ENCODE results near the gene MLYCD.

Gene MLYCD

GRCh38 chr16:83898463-83899271 is at the start of gene MLYCD:
TSS of gene MLYCD (plus strand) at chr16:83899115. CDS start at chr16:83899145, 30 bp downstream.
- peak in 1 of 2 experiments; percentile 28 for DNase-seq

- no peak for DNase-seq
These were observed 49.5 kb upstream of the MLYCD start for GRCh38 chr16:83849421-83849820.

- DNase-seq: no peak
These were observed 48.0 kb upstream of the MLYCD start for GRCh38 chr16:83850947-83851346.

GRCh38 chr16:83851473-83851872 is 47.4 kb upstream of the MLYCD start:
- DNase-seq: no peak

GRCh38 chr16:83852774-83853173 is 46.1 kb upstream of the MLYCD start:
- DNase-seq: no peak

- DNase-seq: no peak
These were observed 45.1 kb upstream of the MLYCD start for GRCh38 chr16:83853834-83854233.

- DNase-seq: no peak
These were observed 44.5 kb upstream of the MLYCD start for GRCh38 chr16:83854420-83854819.

- no peak for DNase-seq
These were observed 42.1 kb upstream of the MLYCD start for GRCh38 chr16:83856792-83857191.

GRCh38 chr16:83859265-83859664 is 39.6 kb upstream of the MLYCD start:
- DNase-seq: no peak

- DNase-seq: no peak
These were observed 36.3 kb upstream of the MLYCD start for GRCh38 chr16:83862661-83863060.

GRCh38 chr16:83863682-83864081 is 35.2 kb upstream of the MLYCD start:
- no peak for DNase-seq

- DNase-seq: no peak
These were observed 28.1 kb upstream of the MLYCD start for GRCh38 chr16:83870830-83871229.

GRCh38 chr16:83878838-83879237 is 20.1 kb upstream of the MLYCD start:
- DNase-seq: no peak

GRCh38 chr16:83882163-83882885 is 16.6 kb upstream of the MLYCD start:
- DNase-seq: no peak

- DNase-seq: no peak
These were observed 12.5 kb upstream of the MLYCD start for GRCh38 chr16:83886199-83886971.

- DNase-seq: no peak
These were observed 11.8 kb upstream of the MLYCD start for GRCh38 chr16:83887080-83887479.

- no peak for DNase-seq
These were observed 11.4 kb upstream of the MLYCD start for GRCh38 chr16:83887564-83887963.

- no peak for DNase-seq
These were observed 10.3 kb upstream of the MLYCD start for GRCh38 chr16:83888672-83889044.

GRCh38 chr16:83890359-83890758 is 8.6 kb upstream of the MLYCD start:
- DNase-seq: no peak

- DNase-seq: no peak
These were observed 7.2 kb upstream of the MLYCD start for GRCh38 chr16:83891742-83892141.

- no peak for DNase-seq
These were observed 3.7 kb upstream of the MLYCD start for GRCh38 chr16:83895243-83895642.

GRCh38 chr16:83895942-83896341 is 3.0 kb upstream of the MLYCD start:
- no peak for DNase-seq

- no peak for DNase-seq
These were observed 470 bp downstream of the MLYCD start for GRCh38 chr16:83899272-83899897.

All from NCI-H187 (cell line).